Stimulated activated CD4-positive, alpha-beta T cell treated with anti-CD3 and anti-CD28 coated beads, Interleukin-2, amount 100 ng/mL, for 48 hours (primary cell): ENCODE results near the gene UXS1.
A peak's percentile ranks its signal among the peaks of the same experiment; 100 is the strongest.

Experiments used
- DNase-seq, 2 donors: peaks; one replicate each; pipeline ENCODE4 v3.0.0-alpha.2; 2020

UXS1 gene

GRCh38 chr2:106073678-106074406 is 120.3 kb downstream of the UXS1 start:
- no peak for DNase-seq

DNA sequence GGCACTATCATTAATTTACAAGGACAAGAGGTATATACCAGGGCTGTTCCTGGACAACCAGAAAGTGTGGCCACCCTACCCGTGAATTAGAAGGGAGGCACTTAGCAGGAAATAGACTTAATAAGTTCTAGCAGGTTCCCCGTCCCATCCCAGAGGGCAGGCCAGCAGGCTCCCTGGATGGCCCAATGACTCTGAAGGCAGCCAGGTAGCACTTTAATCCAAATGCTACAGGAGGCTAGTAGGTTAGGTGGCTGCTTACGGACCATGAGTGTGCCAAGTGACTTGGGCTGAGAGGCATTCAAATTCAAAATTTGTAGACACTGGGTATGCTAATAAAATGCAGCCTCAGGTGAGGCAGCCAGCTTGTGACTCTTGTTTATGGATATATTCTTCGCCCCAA is 123.9 kb downstream of the UXS1 start:
- no peak for DNase-seq

DNA sequence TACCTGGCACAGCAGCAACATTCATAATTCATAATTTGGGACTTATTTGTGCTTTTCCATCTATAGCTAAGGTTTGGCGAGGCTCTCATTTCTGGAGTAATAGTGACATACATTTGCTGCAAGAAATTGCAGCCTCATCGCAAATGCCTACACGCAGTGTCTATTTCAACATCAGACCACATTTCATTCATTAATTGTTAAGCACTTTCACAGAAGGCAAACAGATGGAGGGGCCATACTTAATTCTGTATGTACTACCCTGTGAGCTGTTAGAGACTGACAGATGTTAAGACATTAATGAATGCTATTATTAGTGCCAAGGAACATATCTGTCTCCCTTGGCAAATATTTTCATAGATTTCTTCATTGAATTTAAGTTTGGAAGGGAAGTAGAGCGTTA is 125.7 kb downstream of the UXS1 start:
- DNase-seq: no peak

DNA sequence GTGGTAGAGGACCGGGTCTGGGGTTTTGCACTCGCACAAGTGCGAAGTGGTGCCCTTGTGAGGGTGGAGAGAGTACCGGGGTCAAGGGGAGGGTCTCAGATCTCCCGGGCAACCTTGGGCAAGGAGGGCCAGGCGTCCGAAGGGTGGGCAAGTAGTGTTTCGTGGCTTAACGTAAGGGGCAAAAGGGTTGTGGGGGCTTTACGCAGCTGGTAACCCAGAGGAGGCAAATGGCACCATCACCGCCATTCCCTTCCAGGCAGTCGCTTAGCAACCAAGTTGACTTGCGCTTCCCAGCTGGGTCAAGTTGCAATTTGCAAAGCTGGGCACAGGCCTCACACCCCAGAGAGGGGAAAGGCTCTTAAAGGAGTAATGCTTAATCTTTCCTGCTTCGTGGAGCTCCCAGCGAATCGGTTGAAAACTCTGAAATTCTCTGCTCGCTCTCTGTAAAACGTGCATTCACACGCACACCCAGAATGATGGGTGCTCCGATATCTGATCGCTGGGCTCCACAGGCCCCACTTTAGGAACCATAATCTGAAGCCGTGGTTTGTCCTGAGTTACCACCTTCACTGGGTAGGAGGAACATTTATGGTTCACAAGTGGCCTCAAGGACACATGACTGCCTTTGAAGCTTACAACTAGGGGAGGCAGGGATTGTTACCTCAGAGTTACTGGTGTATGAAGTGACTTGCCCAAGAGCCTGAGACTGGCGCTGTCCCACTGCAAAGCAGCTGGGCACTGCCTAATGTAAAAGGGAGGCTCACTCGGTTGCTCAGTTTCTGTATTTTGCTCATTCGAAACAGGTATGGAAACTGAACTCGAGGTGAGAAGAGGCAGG is 127.9 kb downstream of the UXS1 start:
- DNase-seq: no peak

DNA sequence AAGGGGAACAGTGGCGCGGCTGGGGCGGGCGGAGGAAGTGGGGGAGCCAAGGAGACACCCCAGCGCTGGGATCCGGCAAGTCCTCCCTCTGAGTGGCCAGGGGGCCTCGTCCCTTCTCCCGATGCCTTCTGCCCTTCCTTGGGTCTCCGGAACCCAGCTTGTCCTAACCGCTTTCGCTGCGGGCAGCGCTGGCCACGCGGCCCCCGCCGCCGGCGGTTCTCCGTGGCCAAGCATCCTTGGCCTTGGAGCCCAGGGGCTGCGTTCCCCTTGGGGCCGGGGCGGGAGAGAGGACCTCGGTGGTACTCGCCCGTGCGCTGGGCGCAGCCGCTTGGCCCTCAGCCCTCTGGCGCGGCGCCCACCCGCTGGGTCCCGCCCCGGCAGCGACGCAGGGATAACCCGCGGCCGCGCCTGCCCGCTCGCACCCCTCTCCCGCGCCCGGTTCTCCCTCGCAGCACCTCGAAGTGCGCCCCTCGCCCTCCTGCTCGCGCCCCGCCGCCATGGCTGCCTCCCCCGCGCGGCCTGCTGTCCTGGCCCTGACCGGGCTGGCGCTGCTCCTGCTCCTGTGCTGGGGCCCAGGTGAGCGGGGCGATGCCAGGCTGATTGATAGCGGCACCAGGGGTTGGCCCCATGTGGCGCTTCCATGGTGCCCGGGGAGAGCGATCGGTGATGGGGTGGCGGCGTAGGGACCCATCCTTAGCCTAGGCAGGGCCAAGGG is 128.7 kb downstream of the UXS1 start:
- peak in 1 of 2 donors; percentile 23 for DNase-seq

DNA sequence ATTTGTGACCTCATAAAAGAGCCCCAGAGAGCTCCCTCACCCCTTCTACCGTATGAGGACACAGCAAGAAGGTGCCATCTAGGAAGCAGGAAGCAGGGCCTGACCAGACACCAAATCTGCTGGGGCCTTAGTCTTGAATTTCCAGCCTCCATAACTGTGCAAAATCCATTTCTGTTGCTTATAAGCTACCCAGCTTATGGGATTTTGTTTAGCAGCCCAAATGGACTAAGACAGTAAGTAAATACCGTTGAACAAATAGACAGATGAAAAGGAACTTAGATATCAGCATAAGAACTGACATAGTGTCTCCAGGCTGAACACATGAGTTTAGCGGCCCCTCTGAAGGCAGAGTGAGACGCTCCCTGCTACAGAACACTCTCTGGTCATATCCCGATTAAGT is 130.9 kb downstream of the UXS1 start:
- DNase-seq: no peak

DNA sequence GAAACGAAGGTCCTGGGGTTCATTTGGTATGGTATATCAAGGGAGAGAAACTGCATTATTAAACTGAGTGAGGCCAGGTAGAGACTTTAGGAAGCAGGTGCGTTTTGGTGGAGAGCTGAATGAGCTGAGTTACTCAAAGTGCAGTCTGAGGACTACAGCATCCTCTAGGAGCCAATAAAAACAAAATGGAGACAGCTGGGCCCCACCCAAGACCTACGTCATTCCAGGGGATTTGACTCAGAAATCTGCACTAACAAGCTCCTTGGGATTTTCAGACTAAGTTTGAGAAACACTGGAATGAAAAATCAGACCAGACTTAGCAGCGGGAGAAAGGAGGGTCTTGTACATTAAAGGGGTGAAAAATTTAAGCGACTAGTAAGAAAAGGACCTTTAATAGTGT is 131.5 kb downstream of the UXS1 start:
- DNase-seq: no peak

DNA sequence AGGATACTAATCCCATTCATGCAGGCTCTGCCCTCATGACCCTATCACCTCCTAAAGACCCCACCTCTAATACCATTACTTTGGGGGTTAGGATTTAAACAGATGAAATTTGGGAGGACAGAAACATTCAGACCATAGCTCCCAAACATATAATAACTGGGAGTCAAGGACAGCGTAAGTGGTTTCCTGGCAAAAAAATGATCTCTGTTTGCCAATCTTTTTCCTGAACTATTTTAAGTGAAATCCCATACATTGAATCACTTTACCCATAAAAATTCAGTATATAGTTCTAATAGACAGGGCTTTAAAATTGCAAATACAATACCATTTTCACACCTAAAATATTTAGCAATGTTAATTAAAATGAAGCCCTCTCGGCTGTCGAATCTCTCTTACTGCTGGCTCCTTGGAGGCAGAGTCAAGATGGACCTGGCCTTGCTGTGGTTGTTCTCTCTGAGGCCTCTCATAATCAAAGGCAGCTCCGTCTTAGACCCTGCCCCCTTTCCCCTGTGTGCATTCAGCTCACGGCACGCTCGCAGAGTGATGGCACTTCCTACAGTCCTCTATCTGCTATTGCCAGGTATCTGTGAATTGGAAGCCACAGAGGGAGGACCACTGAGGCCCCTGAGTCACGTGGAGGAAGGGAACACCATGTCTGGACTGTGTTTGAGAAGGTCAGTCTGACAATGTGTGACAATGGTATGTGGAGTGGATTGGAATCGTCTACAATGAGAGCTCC is 132.3 kb downstream of the UXS1 start:
- DNase-seq: no peak

DNA sequence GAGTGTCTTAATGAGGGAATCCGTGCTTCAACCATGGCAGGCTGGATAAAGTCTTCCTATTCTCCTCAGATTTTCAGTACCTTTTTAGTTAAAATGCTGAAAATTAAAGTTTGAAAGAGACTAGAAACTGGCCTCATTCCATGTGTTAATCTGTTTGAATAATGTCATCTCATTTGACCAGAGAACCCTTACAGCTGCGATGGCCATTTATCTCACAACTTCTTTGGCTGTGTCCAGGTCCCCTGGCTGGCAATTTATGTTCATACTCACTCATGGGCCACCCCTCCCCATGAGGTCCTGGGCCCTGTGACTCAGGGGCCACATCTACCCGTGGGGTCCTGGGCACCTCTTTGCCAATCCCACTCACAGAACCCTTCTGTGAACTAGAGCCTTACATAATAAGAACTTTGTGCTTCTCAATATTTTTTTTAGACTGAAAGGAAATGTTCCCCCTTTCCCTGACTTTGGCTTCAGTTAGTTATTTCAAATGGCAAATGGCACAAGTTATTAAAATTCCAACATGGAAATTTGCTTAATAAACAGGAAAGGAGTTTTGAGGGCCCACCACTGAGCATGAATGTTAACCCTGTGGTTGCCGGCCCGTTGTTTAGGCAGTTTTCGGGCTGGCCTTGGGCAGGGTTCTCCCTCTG is 134.6 kb downstream of the UXS1 start:
- no peak for DNase-seq

DNA sequence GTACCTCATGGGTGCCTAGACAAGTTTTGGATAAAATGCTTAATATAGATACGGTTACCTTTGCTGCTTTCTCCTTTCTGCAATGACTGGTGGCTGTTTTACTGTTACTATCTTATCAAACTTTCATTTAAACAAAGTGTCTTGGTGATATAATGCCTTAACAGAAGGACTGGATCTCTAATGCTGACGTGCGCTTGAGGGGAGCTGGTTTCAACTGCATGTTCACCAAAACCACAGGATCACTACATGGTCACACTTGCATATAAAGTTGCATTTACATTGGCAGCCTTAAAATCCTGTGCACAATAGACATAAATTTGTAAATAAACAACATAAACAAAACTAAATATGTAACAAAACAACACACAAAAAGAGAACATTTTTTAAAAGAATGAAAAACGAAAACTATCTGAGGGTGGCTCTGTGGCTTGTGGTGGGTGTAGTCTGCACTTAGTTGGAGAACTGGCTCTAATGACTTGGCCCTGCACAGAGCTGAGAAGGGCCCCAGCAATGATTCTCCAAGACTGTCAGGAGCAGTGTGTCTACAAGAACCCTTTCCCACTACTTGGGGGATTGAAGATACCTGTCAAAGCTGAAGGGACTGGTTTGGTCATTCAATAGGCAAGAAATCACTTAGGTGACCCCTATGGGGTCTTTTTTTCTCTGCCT is 135.5 kb downstream of the UXS1 start:
- no peak for DNase-seq

DNA sequence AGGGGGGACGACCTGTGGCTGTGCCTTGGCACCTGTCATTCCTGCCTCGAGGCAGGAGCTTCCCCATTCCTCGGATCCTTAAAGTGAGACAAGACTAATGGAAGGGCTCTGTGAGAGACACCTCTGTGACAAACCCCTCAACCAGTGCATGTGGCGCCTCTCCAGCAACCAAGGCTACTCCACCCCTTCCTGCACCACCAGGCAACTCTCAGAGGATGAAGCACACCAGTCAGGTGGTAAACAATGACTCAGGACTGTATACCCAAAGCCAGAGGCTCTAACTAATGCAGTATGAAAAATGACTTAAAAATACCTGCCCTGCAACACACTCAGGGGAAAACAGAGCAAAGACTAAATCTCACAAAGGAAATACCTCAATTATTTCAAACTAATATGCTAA is 136.9 kb downstream of the UXS1 start:
- DNase-seq: no peak

- no peak for DNase-seq
These were observed 139.0 kb downstream of the UXS1 start for GRCh38 chr2:106054880-106055655.

DNA sequence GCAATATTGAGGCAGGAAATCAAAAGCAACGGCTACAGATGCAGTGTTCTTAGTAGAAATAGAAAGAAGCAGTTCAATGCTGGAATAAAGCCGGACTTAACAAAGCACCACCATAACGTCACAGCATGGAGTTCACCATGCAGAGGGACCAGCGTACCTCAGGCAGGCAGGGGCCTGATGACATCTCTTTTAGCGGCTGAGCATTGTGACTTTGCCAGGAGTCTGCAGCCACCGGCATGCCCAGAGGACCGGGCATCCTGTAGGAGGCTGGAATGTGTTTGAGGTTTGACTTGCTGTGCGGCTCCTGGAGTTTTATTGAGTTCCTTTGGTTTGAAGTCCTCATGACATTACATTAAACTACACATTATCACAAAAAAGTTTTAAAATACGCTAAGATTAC is 139.8 kb downstream of the UXS1 start:
- DNase-seq: no peak

DNA sequence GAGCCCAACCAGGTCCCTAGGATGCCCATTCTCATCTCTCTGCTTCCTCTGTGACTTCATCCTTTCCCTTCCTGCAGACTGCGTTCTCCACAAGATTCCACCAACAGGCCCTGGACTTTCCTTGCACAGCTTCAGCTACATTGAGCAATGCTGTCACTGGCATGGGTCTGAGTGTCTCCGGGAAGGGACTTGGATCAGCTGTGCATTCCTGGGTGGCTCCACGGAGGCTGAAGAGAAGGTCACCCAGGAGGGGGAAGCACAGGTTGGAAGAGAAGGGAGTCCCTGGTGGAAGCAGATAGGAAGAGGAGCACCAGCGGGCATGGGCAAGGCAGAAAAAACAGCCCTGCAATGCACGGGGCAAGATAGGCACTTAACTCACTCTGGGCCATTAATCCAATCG is 140.5 kb downstream of the UXS1 start:
- DNase-seq: no peak

DNA sequence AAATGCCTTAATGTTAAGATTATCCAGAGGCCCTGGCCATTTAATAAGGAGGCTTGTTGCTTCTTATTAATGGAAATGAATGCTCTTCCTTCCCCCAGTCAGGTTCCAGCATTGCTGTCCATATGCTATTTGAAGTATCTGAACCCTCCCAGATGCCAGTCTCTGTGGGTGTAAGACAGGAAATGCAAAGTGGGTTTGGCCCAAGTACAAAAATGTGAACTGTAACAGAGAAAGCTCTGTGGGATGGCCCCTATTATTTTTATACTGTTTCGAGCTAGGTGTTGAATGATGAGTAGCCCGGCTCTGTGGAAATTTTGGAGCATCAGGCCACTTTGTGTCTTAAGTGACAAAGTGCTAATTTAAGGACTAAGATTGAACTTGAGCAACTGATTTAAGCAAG is 141.0 kb downstream of the UXS1 start:
- DNase-seq: no peak

DNA sequence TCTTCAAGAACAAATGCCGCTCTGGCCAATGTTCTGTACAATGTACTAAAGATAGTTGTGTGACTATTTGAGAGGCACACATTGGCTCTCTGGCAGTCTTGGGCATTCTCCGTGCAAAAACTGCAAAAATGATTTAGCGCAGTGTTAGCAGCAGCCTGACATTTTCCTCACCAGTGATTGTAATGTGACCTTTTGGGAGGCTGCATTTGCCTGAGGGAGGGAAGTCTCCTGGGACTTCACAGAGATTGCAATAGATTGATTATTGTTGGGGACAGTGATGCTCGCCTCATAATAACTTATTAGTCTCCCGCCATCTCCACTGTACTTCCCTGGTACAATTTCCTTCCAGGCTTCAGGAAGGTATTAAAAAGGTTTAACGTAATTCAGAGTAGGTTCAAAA is 149.2 kb downstream of the UXS1 start:
- DNase-seq: no peak

DNA sequence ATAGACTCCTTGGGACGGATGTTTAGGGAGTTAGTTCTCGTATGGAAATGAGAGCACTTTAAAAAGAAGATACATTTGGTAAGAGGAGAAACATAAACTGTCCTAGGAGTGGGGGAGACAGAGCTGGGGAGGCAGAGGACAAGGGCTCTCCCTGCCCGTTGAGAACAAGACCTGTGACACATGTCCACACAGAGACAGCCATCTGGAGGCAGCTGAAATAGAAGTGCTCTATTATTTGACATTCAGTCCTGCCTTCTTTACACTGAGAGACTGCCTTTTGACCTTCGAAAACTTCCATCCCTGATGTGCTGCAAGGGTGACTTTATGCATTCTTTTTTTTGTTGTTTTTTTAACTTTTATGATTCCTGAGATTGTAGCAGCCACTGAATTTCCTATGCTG is 150.1 kb downstream of the UXS1 start:
- DNase-seq: no peak
